Bronchial epithelial cell (primary cell): ENCODE data around the gene LTO1. TPM values are rescaled to one million over a fixed set of nuclear protein-coding genes. Genes with fewer than 3 reads are reported as not detected.

Experiments used
- DNase-seq: peaks from one replicate; pipeline ENCODE4 v3.0.0-alpha.2; 2010; ENCODE audit warnings: low read depth
- FAIRE-seq: peaks from 2 replicates; lab custom pipeline; 2011; peaks lifted over from hg19 to GRCh38; lab: Jason Lieb, UNC
- H3K27me3 ChIP-seq: 2 replicates; pipeline ENCODE4 v1.5.1; 2011; ENCODE audit warnings: low read length; ENCODE audit not compliant: control insufficient read depth, insufficient read depth
- H3K36me3 ChIP-seq: 2 replicates; pipeline ENCODE4 v1.5.1; 2011; ENCODE audit warnings: low read length; ENCODE audit not compliant: control insufficient read depth, insufficient read depth
- H3K4me3 ChIP-seq: 2 replicates; pipeline ENCODE4 v1.5.1; 2011; ENCODE audit warnings: mild to moderate bottlenecking, low read depth, low read length, control low read depth
- CTCF ChIP-seq: IDR thresholded peaks from 2 replicates; pipeline ENCODE4 v1.5.1; 2011; ENCODE audit warnings: mild to moderate bottlenecking, moderate library complexity, low read length, control low read depth, inconsistent platforms; ENCODE audit not compliant: insufficient read depth, severe bottlenecking
- total RNA-seq: library from RNA; depleted of rRNA; stranded (reverse); fragments of >200 nt; gene quantifications from 2 replicates; pipeline ENCODE4 v1.2.1, GENCODE V29; 2014

LTO1 gene
- total RNA-seq, 1 donor from 2014 or later: 18.2 TPM

DNA sequence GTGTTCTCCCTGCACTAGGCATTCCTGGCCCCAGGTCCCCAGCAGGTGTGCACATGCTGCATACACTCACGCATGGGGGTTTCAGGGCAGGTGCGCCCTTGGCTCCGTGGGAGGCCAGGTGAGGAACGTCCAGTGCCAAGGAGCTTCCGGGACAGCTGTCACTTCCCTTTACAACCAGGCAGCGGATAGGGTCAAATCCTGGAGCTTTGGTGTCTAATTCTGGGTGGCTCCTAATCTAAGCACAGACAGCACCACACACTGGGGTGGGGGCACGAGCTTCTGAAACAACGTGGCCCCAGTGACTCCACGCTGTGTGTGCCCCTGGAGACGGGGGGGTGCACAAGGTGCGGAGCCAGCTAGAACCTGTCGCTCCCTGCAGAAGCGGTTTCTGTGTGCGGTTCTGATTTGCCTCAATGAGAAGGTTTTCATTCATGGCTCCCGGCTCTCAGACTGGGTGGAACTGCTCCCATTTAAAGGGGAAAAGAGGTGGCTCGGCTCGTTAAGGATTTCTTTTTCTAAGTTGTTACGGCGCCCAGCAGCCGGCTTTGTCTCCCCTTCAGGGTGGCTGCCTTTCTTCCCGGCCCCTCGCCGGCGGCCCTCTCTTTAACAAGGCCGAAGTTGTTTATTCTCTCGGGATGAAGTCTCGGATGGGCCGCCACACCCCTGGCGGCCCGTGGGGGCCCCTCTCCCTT, 29.2 kb downstream of the LTO1 start:
- DNase-seq (no peak), FAIRE-seq (no peak)
- no peaks in the 10 kb centered on the region for H3K27me3 ChIP-seq
- no peak for TF ChIP-seq CTCF
- no peak overlapping the region for H3K4me3 ChIP-seq
- H3K36me3 ChIP-seq: peaks cover 43% of the 10 kb centered on the region

DNA sequence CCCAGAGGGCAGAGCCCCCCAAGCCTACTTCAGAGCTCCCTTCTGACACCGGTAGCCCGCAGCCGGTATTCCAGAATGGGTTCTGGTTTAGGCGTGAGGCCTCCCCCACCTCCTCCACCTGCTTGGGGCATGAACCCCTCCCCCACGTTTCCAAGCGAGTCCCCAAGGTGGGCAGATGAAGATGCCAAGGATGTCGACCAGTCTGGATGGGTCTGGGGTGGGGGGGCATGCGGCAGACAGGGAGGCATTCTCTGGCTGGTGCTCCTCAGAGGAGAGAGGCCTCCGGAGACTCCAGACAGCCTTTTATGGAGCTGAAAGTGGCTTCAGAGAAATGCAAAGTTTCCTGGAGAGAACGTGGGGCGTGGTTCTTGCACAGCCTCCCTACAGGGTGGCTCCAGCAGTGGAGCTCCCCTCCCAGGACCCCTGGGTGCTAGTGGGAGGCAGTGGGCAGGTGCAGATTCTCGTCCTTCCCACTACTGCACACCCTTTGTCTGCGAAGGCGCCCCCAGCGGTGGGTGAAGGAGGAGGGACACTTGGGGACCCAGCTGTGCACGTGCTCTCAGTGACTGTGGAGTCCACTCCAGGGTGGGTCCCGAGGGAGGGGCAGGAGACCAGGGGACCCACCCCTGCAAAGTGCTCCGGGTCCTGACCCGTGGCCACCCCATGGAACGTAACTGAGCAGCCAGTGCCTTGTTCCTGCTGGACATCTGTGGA, 30.0 kb downstream of the LTO1 start:
- H3K4me3 ChIP-seq: no peak overlapping the region
- no peak for DNase-seq
- peaks cover 34% of the 10 kb centered on the region for H3K36me3 ChIP-seq

DNA sequence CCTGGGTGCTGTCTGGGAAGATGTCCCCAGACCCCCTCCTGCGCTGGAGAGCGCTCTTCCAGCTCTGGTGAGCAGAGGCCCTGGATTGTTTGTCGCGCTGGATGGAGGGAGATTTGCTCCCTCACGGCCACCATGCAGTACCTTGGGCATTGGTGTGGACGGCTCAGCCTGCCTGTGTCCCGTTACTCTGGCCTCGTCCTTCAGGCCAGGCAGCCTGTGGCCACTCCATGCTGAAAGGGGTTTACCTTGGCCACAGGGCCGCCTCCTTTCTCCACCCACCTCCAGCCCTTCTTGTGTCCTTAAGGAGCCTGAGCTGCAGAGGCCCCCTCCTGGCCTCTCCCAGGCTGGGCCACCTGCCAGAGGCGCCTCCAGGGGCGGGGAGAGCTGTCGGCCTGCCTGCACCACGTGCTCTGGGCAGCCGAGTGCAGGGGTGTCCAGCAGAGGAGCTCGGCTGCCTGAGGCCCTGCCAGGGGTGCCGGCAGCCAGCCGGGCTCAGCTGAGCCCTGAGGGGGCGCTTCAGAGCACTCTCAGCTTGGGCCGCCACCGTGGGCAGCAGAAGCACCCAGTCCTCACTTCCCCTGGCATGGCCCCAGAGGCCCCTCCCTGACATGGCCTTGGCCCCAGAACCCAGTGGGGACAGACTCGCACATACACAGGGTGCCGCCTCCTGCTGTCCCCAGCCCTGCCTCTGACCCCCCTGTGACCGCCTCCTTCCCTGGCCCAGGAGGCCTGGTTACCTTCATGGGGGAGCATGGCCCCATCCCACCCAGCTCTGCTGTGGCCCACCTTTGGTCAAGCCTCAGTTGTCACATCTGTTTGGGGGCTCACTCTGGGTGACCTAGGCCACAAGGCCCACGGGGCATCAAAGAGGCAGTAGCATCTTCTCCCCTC, 30.8 kb downstream of the LTO1 start:
- no peaks in the 10 kb centered on the region for H3K27me3 ChIP-seq
- H3K36me3 ChIP-seq: peaks cover 27% of the 10 kb centered on the region
- no peak overlapping the region for H3K4me3 ChIP-seq
- FAIRE-seq: no peak
- DNase-seq: no peak
- TF ChIP-seq CTCF: peak; percentile 21

More for the DNA sequence above, 30.0 kb downstream of the LTO1 start:
- no peak for FAIRE-seq
- no peaks in the 10 kb centered on the region for H3K27me3 ChIP-seq
- TF ChIP-seq CTCF: peak; percentile 23

DNA sequence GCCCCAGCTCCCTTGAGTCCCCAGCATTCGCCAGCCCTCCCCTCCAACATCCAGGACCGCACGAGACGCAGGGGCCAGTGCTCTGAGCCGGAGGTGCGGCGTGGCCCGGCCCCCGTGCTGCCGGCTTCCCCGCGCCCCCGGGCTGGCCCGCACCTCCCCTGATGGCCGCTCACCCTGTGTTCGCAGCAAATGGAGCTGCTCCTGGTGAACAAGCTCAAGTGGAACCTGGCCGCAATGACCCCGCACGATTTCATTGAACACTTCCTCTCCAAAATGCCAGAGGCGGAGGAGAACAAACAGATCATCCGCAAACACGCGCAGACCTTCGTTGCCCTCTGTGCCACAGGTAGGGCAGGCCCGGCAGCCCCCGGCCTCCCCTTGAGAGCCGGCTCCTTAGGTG, 31.5 kb downstream of the LTO1 start:
- no peaks in the 10 kb centered on the region for H3K27me3 ChIP-seq
- FAIRE-seq: no peak
- peak overlapping the region; percentile 92 for H3K4me3 ChIP-seq
- DNase-seq: no peak
- no peak for TF ChIP-seq CTCF
- H3K36me3 ChIP-seq: peaks cover 22% of the 10 kb centered on the region

DNA sequence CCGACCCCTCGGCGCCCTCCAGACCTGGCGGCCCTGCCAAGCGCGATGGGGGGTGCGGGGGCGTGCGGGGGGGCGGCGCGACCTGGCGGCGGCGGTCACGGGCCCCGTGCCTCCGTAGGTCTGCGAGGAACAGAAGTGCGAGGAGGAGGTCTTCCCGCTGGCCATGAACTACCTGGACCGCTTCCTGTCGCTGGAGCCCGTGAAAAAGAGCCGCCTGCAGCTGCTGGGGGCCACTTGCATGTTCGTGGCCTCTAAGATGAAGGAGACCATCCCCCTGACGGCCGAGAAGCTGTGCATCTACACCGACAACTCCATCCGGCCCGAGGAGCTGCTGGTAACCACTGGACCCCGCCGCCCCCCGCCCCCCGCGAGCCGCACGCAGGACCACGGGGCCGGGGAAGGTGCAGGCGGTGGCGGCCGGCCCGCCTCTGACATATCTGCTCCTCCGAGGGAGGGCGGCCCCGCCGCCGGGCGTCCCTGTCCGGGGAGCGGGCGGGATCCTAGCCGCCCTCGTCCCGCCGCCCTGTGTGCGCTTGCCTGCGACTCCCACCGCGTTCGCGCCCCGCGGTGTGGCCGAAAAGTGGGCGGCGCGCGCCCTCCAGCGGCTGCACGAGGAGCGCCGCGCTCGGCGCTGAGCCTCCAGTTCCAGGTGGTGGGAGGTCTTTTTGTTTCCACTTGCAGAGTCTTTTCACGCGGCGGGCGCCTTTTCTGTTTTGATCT, 32.1 kb downstream of the LTO1 start:
- peak overlapping the region; percentile 92 for H3K4me3 ChIP-seq
- FAIRE-seq: no peak

More for the DNA sequence above, 32.1 kb downstream of the LTO1 start:
- peaks cover 18% of the 10 kb centered on the region for H3K36me3 ChIP-seq
- DNase-seq: peak; percentile 42
- TF ChIP-seq CTCF: peak; percentile 93
- no peaks in the 10 kb centered on the region for H3K27me3 ChIP-seq
